Tibial nerve (tissue), 4 donors: ENCODE data around the gene FNBP1. TPM values are rescaled to one million over a fixed set of nuclear protein-coding genes. Genes with fewer than 3 reads are reported as not detected.

Experiments used
- DNase-seq, 2 donors: peaks; one replicate each; pipeline ENCODE4 v3.0.0-alpha.2; 2019; ENCODE audit warnings: low spot score in 2 of 2
- H3K27ac ChIP-seq, 4 donors: fragments of 200-600 bp; sonication (generic) in 3 of 4; one replicate each; pipeline ENCODE4 v1.5.1; 2017 to 2019; ENCODE audit warnings: mild to moderate bottlenecking in 1 of 4
- H3K27me3 ChIP-seq, 2 donors: fragments of 200-600 bp; sonication (generic) in 1 of 2; one replicate each; pipeline versions ENCODE4 v1.5.1 to v1.6.0; 2017 to 2019
- H3K36me3 ChIP-seq, 3 donors: fragments of 200-600 bp; sonication (generic); one replicate each; pipeline ENCODE4 v1.5.1; 2018 to 2019
- H3K4me1 ChIP-seq, 4 donors: fragments of 200-600 bp; sonication (generic) in 3 of 4; one replicate each; pipeline ENCODE4 v1.5.1; 2017 to 2019
- H3K4me3 ChIP-seq, 4 donors: fragments of 200-600 bp; sonication (generic) in 3 of 4; one replicate each; pipeline ENCODE4 v1.5.1; 2017 to 2019; ENCODE audit warnings: mild to moderate bottlenecking in 1 of 4, moderate library complexity in 1 of 4
- H3K9me3 ChIP-seq, 4 donors: fragments of 200-600 bp; sonication (generic) in 3 of 4; one replicate each; pipeline ENCODE4 v1.5.1; 2017 to 2019
- CTCF ChIP-seq, 5 experiments: fragments of 200-600 bp in 3 of 5; fragments of 450-650 bp in 2 of 5; sonication (generic) in 3 of 5; IDR thresholded peaks; one replicate each; pipeline ENCODE4 v1.5.1; 2016 to 2019; ENCODE audit warnings: antibody characterized with exemption in 5 of 5, mild to moderate bottlenecking in 3 of 5, moderate library complexity in 2 of 5
- EP300 ChIP-seq, 2 donors: sonication (generic); formaldehyde crosslinking; IDR thresholded peaks; one replicate each; pipeline ENCODE4 v1.6.1; 2017; ENCODE audit warnings: antibody characterized with exemption in 2 of 2, mild to moderate bottlenecking in 1 of 2
- POLR2A ChIP-seq, 2 donors: fragments of 450-650 bp; IDR thresholded peaks; one replicate each; pipeline ENCODE4 v1.6.1; 2017; ENCODE audit warnings: antibody characterized with exemption in 2 of 2, mild to moderate bottlenecking in 2 of 2, moderate library complexity in 2 of 2
- WGBS, 2 donors: methylation state at CpG; one replicate each; pipeline ENCODE4 v1.1.5; 2018; 5-methylcytosine and 5-hydroxymethylcytosine counted together
- total RNA-seq, 4 donors: library from RNA; depleted of rRNA; stranded (reverse); fragments of >200 nt; gene quantifications; one replicate each; pipeline ENCODE4 v1.1.0, GENCODE V29; 2016

FNBP1 gene
- total RNA-seq, 4 donors from 2014 or later: 77.0 to 114 (median 86.4) TPM

GRCh38 chr9:130078547-130078946 lies 35.6 kb upstream of the FNBP1 start:
- no peak for DNase-seq
- H3K4me1 ChIP-seq: peaks cover 0 to 15% (median 0%) of the 10 kb centered on the region in 4 donors
- WGBS, 2 donors: 90 to 95% methylated on average over 3 of the region's 3 CpGs

GRCh38 chr9:130073373-130073772 lies 30.4 kb upstream of the FNBP1 start:
- H3K36me3 ChIP-seq: peaks cover 6 to 26% (median 13%) of the 10 kb centered on the region in 3 donors
- no peaks in the 10 kb centered on the region for H3K9me3 ChIP-seq
- H3K4me3 ChIP-seq: no peak overlapping the region
- WGBS, 2 donors: 19 to 25% methylated on average over 2 of the region's 2 CpGs
- no peak for DNase-seq
- TF ChIP-seq CTCF (IDR thresholded peaks at IDR 0.05): no peak
- no peak for TF ChIP-seq POLR2A (IDR thresholded peaks at IDR 0.05)
- no peak for TF ChIP-seq EP300 (IDR thresholded peaks at IDR 0.05)
- H3K27ac ChIP-seq: peak overlapping the region in 2 of 4 donors; percentile 42 to 58
- peaks cover 0 to 40% (median 4%) of the 10 kb centered on the region in 4 donors for H3K4me1 ChIP-seq
- no peaks in the 10 kb centered on the region for H3K27me3 ChIP-seq

More at GRCh38 chr9:130078547-130078946, 35.6 kb upstream of the FNBP1 start:
- H3K9me3 ChIP-seq: no peaks in the 10 kb centered on the region
- no peak overlapping the region for H3K4me3 ChIP-seq
- no peak overlapping the region for H3K27ac ChIP-seq
- H3K36me3 ChIP-seq: peaks cover 6 to 71% (median 13%) of the 10 kb centered on the region in 3 donors
- no peak for TF ChIP-seq CTCF (IDR thresholded peaks at IDR 0.05)
- TF ChIP-seq EP300 (IDR thresholded peaks at IDR 0.05): no peak
- no peak for TF ChIP-seq POLR2A (IDR thresholded peaks at IDR 0.05)
- H3K27me3 ChIP-seq: no peaks in the 10 kb centered on the region

GRCh38 chr9:130072515-130073235 lies 29.7 kb upstream of the FNBP1 start:
- 73 to 75% methylated on average over 9 of the region's 9 CpGs for WGBS, 2 donors
- no peak for TF ChIP-seq EP300 (IDR thresholded peaks at IDR 0.05)
- Histone ChIP-seq H3K27ac (peak overlapping the region in 1 of 4 donors; percentile 3), H3K4me1 (peaks cover 0 to 47% (median 4%) of the 10 kb centered on the region in 4 donors), H3K36me3 (peaks cover 6 to 19% (median 9%) of the 10 kb centered on the region in 3 donors), H3K4me3 (no peak overlapping the region), H3K9me3 (no peaks in the 10 kb centered on the region), H3K27me3 (no peaks in the 10 kb centered on the region)
- DNase-seq: no peak

GRCh38 chr9:130069048-130069447 lies 26.1 kb upstream of the FNBP1 start:
- DNase-seq: no peak
- Histone ChIP-seq H3K27ac (peak overlapping the region in 2 of 4 donors; percentile 58 to 64), H3K36me3 (no peaks in the 10 kb centered on the region), H3K4me3 (no peak overlapping the region), H3K4me1 (peaks cover 0 to 42% (median 6%) of the 10 kb centered on the region in 4 donors), H3K27me3 (no peaks in the 10 kb centered on the region), H3K9me3 (no peaks in the 10 kb centered on the region)
- 74 to 81% methylated on average over 1 of the region's 1 CpG for WGBS, 2 donors
- TF ChIP-seq POLR2A (IDR thresholded peaks at IDR 0.05) (no peak), EP300 (IDR thresholded peaks at IDR 0.05) (no peak), CTCF (IDR thresholded peaks at IDR 0.05) (no peak)

- H3K27me3 ChIP-seq: no peaks in the 10 kb centered on the region
- no peak for DNase-seq
- WGBS, 2 donors: 88 to 94% methylated on average over 4 of the region's 4 CpGs
- H3K9me3 ChIP-seq: no peaks in the 10 kb centered on the region
- no peak overlapping the region for H3K27ac ChIP-seq
- H3K4me3 ChIP-seq: no peak overlapping the region
- no peaks in the 10 kb centered on the region for H3K36me3 ChIP-seq
- H3K4me1 ChIP-seq: peaks cover 0 to 35% (median 1%) of the 10 kb centered on the region in 4 donors
- TF ChIP-seq CTCF (IDR thresholded peaks at IDR 0.05): no peak
- TF ChIP-seq POLR2A (IDR thresholded peaks at IDR 0.05): no peak
- no peak for TF ChIP-seq EP300 (IDR thresholded peaks at IDR 0.05)
Observed at GRCh38 chr9:130064621-130065020, 21.6 kb upstream of the FNBP1 start.
